ENCODE data around the gene CHI3L2.
"Not testable (repeated sequence)": the region's sequence is repeated elsewhere in the genome, so short reads cannot be mapped to it uniquely, and the experiment has no call there.

The CHI3L2 gene

DNA sequence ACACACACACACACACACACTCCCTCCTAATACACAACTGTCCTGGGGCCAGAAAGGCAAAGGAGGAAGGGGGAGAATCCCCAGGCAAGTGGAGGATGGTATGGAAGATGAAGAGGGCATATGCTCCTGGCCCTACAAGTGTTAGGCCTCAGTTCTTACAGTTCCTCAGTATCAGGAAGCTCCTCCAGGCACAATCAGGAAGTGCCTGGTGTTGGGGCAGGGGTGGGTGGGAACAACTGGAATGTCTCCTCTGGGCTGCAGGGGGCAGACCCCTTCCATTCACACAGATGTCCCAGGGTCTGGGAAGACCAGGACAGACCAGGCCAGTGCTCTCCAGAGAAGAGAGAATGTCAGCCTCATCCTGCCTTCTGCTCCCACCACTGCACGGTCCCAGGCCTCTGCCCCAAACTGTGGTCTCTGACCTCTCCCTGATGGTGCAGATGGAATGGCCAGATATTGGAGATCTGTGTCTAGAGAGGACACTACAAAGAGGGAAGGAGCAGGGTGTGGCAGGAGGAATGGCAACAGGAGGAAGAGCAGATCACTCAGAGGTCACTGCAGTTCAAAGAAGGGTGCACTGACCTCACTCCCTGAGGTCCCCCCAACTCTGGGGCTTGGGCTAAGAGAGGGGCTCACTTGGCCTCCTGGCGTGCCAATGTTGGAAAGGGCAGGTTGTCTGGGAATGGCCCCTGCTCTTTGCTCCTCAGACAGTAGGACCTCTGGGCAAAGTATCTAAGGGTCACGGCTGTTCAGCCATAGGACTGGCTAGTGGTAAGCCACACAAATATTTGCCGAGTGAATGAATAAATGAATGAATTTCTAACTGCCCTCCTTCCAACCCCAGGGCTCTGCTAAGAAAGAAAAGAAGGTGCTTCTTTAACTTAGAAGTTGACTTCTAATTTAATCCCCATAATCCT, 24.5 kb upstream of the CHI3L2 start:
- DNase-seq: no peak

DNA sequence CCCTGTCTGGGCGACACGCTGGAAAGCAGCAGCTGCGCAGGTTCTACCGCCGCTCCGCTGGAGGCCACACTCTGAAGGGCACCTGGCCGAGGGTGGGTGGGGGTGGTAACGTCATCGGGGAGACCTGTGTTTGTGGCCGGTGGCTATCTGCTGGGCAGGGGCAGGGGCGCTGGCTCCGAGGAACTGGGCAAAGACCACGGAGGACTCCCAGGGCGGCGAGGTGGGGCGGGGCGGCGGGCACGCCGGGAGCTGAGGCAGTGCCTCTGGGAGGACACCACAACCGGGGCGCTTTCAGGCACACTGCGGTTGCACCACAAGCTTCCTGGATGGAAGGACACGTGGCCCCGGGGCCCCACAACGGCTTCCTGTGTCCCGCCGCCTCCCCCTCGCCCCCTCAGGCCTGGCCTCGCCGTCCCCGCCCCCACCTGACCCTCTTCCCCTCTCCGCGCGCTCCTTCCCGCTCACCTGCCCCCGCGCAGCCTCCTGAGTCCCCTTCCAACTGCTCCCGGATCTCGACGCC, 23.8 kb upstream of the CHI3L2 start:
- peak; percentile 87 to 88 for DNase-seq

DNA sequence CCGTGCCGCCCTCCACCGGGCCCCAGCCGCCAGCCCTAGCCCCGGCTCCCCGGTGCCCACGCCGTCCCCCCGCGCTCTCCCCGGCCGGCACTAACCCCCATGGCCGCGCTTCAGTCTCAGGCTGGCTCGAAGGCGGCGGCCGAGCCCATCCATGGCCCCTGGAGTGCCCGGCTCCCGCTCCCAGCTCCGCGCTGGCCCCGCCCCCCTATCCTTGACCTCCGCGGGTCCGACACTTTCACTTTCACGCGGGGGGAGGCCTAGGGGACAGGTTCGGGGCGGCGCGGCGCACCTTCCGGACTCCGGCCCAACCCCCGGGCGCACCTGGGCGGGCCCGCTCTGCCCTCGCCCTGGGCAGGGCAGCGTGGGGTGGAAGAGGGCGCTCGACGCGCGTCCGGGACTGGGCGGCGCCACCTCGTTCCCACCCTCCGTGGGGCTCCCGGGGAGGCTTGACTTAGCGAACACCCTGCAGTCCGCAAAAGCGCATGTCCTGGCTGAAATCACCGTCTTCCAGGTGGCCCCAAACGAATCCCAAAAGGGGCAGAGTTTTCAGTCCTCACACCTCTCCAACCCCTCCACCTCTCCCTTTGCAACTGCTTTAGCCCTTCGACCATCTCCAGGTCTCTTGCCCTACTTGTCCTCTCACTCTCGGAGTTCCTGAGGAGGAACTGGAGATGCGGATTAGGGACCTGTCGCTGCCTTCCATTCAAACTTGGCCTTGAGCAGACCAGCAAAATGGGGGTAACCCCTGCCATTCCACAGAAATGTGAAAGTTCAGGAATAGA, 23.1 kb upstream of the CHI3L2 start:
- peak; percentile 79 to 84 for DNase-seq

DNA sequence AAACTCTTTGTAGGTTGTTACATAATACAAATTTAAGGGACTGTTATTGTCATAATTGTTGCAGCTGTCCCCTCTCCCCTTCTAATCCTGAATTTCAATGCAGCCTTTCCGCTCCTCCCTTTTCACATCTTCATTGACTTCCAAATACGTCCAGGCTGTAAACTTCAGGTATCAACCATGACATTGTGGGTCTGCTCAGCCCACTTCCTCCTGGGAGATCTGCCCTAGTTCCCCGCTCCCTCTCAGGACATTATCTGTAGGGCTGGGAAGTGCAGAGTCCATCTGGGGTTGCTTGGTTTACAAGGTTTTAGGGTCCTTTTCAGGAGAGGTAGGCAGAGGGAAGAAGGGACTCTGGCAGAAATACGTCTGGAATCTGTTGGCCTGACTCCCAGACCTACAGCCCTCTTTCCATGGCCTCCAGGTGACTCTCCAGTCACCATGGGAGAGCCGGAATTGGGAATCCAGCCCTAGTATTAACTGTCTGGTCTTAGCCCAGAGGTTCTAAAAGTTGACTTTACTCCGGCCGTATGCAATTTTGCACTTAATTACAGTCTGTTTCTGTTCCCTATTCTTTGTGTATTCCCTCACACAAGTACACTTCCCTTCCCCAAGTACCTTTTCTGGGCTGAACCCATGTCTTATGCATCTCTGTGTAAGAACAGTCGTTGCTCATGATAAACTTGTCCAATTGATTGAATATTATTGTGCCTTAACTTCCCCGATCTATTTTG, 22.4 kb upstream of the CHI3L2 start:
- DNase-seq: no peak

DNA sequence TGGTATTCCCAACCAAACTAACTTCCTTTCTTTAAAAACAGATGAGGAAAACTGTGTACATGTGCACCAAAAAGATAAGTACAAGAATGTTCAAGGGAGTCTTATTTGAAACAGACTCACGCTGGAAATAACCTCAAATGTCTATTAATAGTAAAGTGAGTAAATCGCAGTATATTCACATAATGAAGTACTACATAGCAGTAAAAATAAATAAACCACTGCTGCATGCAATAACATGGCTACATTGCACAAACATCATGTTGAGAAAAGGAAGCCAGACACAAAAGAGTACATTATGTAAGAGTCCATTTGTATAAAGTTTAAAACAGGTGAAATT, 21.8 kb upstream of the CHI3L2 start:
- no peak for DNase-seq

DNA sequence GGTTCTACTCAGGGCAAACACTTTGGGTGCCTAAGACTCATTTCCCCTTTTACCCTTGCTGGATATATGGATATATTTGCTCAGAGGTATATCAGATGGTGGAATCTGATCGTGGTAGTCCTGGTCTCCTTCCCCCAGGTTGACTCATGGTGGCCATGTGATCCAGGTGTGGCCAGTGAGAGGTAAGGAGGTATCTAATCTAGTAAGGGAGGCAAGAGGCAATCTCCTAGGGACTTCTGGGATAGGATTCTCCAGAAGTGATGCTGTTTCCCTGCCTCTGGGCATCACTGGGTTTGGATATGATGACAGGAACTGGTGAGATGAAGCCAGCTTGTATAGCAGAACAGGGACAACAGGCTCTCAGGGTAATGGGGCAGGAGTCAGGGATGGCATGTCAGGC, 18.6 kb upstream of the CHI3L2 start:
- no peak for DNase-seq

DNA sequence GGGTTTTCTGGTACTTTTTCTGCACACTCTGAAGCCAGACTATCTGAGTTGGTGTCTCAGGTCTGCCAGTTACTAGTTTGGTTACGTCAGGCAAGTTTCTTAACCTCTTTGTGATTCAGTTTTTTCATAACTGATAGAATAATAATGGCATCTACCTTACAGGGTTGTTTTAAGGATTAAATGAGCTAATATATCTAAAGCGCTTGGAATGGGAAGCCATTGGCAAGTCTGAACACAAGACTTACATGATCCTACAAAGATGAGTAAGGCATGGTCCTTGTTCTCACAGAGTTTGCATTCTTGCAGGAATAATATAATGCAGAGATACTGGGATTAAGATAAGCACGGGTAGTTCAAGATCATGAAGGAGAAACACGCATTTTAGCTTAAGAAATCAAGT, 17.9 kb upstream of the CHI3L2 start:
- DNase-seq: no peak

DNA sequence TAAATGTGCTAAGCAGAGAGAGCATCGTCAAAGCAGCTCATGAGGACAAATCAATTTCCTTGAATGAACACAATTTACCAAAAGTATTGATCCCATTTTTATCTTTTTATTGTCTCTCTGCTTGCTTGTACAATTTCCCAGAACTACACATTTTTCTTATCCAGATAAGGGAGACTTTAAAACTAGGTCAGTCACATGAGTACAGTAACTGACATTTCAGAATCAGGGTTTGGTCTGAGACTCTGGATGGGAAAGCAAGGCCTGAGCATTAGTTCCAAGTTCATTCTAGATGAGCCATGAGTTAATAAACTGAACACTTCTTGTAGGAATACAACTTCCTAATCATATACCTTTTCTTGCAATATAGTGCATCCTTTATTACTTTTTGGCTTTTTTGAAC, 15.6 kb upstream of the CHI3L2 start:
- no peak for DNase-seq

DNA sequence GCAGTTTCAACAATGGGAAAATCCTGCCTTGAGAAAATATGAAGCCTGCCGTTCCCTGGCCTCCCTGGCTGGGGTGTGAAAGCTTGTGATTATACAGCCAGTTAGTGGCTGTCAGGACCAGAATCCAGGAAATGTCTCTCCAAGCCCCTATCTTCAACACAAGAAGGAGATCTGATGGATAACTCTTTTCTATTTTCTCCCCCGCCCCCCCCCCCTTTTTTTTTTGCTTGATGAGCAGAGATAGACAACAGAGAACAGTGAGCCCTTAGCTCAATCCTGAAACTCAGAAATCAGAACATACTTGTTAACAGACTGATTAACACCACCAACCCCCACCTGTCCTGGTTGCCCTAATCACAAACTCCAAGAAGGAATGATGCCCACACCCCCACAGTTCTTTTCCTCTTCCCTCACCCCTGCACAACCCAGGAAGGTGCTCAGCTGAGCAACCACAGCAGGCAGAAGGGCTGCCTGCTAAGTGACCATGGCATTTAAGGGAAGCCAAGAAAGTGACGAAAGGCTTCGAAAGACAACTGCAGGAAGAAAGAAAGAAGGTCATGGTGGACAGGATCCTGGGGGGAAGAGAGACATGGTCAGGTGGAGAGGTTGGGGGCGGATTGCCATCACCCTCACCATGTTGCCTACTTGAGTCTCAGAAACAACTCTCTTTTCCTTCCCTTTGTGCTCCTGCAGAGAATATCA, 14.7 kb upstream of the CHI3L2 start:
- no peak for DNase-seq

DNA sequence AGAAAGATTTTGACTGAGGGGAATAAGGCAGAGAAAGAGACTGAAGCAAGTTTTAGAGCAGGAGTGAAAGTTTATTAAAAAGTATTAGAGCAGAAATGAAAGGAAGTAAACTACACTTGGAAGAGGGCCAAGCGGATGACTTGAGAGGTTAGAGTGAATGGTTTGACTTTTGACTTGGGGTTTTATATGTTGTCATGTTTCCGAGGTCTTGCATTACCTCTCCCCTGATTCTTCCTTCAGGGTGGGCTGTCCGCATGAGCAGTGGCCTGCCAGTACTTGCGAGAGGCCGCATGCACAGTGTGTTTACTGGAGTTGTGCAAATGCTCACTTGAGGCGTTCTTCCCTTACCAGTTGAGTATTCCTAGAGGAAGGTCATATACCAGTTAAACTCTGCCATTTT, 14.1 kb upstream of the CHI3L2 start:
- no peak for DNase-seq

DNA sequence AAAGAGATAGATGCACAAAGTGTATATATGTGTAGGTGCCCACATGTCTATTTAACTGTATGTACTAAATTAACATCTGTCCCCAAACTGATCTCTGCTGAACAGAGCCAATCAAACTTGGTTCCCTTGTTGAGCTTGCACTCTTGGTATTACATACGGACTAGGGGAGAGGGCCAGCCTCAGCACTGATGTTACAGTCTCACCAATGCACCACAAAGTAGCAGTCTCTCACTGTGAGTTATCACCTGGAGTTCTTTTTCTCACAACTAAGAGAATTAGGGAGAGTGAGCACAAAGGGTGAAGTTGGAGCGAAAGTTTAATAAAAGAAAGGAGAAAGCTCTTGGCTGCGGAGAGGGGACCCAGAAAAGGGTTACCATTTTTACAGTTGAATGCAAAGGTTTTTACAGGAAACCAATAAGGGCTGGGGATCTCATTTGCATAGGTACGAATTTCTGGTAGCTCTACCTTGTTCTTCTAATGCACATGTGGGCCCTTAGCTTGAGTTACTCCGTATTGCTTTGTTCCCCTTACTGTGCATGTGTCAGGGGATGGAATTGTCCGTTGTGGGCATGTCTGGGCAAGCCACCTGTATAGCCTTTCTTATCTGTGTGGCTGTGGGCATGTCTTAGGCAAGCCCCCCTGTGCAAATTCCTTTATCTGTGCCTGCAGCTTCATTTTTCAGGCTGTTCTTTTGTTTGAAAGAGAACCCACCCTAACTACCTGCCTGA, 13.3 kb upstream of the CHI3L2 start:
- DNase-seq: no peak

DNA sequence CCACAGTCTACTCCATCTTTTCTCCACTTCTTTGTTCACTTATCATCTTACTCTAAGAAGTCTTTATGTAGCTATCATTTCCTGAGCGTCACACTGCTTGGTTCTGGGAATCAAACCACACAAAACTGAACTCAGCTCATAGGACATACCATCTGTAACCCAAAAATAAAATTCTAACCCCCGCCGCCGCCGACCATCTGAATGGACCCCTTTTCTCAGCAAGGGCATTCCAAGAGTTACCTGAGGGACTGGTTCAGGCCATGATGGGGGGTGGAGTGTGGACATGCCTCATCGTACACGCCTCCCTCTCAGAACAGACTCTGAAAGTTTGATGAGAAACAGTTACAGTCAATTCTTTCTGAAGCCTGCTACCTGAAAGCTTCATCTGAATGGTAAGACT, 12.6 kb upstream of the CHI3L2 start:
- DNase-seq: peak; percentile 60 to 66

DNA sequence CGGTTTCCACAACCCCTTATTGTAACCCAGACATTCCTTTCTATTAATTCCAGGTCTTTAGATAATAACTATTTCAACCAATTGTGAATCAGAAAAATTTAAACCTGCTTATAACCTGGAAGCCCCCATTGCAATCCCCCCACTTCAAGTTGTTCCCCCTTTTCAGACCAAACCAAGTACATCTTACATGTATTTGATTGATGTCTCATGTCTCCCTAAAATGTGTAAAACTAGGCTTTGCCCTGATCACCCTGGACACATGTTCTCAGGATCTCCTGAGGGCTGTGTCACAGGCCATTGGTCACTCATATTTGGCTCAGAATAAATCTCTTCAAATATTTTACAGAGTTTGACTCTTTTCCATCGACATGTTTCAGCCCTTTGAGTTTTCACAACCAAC, 12.2 kb upstream of the CHI3L2 start:
- not testable (repeated sequence) for DNase-seq

DNA sequence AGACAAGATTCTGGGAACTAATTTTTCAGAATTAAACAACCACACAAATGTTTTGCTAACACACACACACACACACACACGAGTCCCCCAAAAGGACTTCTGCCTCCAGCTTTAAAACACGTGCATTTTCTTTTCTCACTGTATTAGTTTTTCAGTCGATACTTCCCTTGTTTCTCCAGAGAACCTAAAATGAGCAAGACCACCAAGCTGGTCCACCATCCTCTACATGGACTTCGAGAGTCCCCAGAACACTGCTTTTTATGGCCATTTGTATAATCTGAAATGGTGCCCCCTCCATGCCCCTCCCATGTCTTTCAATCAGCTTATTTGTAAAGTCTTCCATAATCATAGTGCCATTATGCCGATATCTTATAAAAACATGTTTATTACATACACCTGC, 10.8 kb upstream of the CHI3L2 start:
- DNase-seq: no peak

DNA sequence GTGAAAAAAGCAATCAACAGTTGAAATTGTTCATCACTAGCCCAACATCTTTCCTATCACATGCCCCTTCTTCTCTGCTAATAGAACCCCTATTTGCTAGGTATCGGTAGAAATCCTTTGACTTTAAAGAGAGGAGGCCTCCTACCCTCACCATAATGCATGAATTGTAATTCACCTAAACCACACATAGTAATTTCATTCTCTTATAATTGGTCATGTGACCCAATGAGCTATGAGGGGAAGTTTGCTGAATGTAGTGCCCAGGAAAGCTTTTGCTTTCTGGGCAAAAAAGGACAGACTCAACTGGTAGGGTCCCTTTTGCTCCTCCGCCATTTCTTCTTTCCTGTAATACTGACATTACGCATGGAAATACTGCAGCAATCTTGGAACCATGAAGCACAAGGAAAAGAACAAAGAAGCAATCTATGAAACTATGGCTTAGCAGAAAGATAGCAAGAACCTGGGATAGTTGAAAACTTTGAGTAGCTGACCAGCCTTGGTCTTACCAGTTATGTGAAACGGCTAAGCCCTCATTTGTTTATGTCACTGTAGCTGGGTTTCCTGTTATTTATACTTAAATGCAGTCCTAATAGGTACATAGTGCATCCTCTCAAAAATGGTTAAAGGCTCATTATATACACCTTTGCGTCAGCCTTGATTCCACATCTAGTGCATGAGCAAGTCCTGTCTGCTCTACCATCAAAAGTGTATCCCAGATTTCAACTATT, 10.2 kb upstream of the CHI3L2 start:
- no peak for DNase-seq

DNA sequence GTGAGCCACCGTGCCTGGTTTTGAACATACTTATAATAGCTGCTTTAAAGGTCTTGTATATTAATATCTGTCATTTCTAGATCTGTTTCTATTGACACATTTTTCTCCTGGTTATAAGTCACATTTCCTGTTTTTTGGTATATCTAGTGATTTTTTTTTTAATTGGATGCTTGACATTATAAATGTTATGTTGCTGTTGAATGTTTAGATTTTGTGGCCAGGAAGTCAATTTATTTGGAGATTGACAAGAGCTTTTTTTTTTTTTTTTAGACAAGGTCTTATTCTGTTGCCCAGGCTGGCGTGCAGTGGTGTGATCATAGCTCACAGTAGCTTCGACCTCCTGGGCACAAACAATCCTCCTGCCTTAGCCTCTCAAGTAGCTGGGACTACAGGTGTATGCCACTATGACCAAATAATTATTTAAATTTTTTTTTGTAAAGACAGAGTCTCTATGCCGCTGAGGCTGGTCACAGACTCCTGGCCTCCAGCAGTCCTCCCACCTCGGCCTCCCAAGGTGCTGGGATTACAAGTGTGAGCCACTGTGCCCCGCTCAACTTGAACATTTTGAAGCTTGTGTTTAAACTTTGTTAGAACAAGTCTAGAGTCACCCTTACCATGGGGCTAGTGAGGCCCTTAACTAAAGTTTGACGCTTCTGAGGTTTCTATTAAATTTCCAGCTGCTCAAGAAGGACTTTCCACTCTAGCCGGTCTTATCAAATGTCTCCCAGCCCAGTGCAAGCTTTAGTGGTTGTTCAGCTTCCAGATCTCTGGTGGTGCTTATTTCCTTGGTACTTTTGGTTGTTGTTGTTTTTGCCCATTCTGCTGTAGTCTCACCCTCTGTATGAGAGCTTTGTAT, 8.6 kb upstream of the CHI3L2 start:
- no peak for DNase-seq

DNA sequence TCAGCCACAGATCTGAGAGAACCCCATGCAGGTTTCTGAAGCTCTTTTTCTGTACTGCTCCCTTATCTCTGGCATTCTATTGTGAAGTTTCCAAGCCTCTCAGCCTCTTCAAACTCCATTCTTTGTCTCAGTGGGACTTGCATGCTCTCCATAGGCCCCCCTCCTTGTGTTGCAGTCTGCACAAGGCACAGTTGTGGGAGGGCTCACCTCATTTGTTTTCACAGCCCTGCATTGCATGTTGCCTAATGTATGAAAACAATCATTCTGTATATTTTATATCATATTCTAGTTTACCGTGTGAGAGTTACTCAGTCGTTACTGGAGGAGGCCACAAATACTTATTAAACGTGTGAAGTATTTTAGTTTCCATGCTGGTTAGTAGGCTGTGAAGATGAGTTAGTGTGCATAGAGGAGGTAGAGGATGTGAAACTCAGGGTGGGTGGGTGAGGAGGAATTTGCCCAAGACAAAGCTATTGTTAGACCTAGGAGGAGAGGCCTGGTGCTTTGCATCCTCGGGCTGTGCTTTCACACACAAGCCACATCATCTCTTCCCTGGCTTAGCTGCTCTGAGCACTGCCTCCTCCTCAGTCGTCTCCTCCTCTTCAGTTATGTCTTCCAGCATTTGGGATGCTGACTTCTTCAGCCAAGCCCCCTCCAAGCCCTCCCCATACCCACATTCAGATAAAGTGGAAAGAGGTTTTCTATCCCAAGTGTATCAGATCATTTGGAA, 7.8 kb upstream of the CHI3L2 start:
- peak in 1 of 2 donors; percentile 51 for DNase-seq

DNA sequence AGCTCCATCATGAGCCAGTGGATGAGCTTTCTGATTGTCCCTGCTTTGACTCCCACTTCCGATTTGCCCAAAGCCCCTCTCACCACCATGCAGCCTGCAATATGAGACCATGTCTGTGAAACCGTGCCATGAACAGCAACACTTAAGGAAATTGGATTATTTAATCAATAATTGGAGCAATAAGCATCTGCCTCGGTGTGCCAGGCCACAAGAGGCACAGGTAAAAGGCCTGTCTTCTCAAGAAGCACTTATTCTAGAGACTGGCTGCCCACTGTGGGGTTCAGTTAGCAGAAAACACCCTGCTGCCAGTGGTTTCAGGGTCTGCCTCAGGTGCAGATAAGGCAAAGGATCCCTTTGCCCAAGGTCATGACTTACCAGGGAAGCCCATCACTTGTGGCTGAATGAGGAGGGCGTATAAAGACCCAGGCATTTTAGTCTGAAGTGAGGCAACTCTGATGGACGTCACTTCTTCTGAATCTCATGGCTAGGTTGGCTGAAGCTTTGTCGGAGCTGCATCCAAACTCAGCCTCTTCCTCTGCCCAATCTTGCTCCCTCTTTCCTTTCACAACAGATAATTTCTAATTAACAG, 7.1 kb upstream of the CHI3L2 start:
- DNase-seq: no peak

DNA sequence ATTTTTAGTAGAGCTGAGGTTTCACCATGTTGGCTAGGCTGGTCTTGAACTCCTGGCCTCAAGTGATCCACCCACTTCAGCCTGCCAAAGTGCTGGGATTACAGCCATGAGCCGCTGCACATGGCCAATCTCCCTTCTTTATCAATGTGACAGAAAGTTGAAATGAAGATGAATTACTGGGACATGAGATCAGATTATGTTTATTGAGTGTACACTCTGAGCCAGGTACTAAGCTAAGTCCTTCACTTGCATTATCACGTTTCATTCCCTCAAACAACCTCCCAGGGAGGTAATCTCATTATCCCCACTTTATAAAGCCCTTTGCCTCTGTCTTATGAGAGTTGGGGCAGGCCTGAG, 6.3 kb upstream of the CHI3L2 start:
- no peak for DNase-seq

Data from CD4-positive, alpha-beta T cell treated with Interleukin-4 for 1 hour (primary cell).